Measurements from ENCODE around the gene CNBP. TPM values are rescaled to one million over a fixed set of nuclear protein-coding genes. Genes with fewer than 3 reads are reported as not detected.
A peak's percentile ranks its signal among the peaks of the same experiment; 100 is the strongest.
"Not testable (repeated sequence)": the region's sequence is repeated elsewhere in the genome, so short reads cannot be mapped to it uniquely, and the experiment has no call there.

CNBP gene
- total RNA-seq, 1 experiment from 2014 or later = 379 TPM

DNA sequence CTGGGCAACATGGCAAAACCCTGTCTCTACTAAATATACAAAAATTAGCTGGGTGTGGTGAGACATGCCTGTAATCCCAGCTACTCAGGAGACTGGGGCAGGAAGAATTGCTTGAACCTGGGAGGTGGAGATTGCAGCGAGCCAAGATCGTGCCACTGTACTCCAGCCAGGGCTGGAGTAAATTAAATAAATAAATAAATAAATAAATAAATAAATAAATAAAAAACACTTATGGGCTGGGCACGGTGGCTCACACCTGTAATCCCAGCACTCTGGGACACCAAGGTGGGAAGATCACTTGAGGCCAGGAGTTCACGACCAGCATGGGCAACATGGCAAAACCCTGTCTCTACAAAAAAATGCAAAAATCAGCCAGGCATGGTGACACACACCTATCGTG lies 42.7 kb downstream of the CNBP start:
- DNase-seq (ENCODE audit: low spot score); in situ Hi-C loops (cut with HindIII; ENCODE audit: low sequenced_read_pairs): not testable (repeated sequence)

DNA sequence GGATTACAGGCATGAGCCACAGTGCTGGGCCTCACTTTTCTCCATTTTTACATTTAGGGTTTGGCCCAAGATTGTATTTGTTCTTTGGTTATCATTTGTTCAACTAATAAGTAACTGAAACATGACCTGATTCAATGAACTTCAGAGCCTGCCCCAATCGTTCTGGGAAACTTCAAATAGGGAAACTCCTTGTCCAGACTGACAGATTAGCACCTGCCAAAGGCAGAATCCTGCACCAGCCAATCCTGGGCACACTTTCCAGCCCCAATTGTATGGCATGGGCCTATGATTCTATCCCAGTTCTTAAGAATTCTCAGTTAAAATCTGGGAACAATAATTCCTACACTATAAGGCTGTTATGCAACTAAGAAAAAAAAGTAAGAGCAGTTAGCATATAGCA lies 43.8 kb downstream of the CNBP start:
- in situ Hi-C loops (cut with HindIII; ENCODE audit: low sequenced_read_pairs) = no loop called here
- DNase-seq (ENCODE audit: low spot score) = no peak

- DNase-seq (ENCODE audit: low spot score); in situ Hi-C loops (cut with HindIII; ENCODE audit: low sequenced_read_pairs): not testable (repeated sequence)
Measured at GRCh38 chr3:129136275-129136674, 47.4 kb downstream of the CNBP start.

GRCh38 chr3:129132097-129132866 lies 51.4 kb downstream of the CNBP start:
- in situ Hi-C loops (cut with HindIII; ENCODE audit: low sequenced_read_pairs) = no loop called here
- DNase-seq (ENCODE audit: low spot score) = no peak

GRCh38 chr3:129131465-129132088 lies 52.1 kb downstream of the CNBP start:
- in situ Hi-C loops (cut with HindIII; ENCODE audit: low sequenced_read_pairs) = no loop called here

DNA sequence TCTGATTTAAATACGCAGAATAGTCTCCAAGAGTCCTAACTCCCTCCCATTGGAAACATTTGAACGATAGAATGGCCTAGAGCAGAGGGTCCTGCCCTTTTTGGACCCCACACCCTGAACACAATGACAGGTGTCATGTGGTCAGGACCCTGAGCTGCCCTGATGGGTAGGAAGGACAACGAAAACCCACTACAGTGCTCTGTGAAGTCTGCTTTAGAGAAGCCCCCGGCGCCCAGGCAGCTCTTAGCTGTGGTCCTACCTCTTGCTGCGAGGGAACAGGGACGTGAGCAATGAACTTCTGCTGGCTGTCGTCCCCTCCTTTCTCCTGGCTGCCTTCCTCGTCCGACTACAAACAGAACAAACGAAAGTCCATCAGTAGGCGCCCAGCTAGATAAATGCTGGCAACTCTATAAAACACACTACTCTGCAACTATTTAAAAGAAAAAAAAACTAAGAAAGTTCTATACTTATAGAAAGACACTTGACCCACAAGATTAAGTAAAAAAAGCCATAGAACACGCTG lies 53.3 kb downstream of the CNBP start:
- DNase-seq (ENCODE audit: low spot score) = no peak
- in situ Hi-C loops (cut with HindIII; ENCODE audit: low sequenced_read_pairs) = no loop called here

More at GRCh38 chr3:129131465-129132088, 52.1 kb downstream of the CNBP start:
- DNase-seq (ENCODE audit: low spot score) = no peak

DNA sequence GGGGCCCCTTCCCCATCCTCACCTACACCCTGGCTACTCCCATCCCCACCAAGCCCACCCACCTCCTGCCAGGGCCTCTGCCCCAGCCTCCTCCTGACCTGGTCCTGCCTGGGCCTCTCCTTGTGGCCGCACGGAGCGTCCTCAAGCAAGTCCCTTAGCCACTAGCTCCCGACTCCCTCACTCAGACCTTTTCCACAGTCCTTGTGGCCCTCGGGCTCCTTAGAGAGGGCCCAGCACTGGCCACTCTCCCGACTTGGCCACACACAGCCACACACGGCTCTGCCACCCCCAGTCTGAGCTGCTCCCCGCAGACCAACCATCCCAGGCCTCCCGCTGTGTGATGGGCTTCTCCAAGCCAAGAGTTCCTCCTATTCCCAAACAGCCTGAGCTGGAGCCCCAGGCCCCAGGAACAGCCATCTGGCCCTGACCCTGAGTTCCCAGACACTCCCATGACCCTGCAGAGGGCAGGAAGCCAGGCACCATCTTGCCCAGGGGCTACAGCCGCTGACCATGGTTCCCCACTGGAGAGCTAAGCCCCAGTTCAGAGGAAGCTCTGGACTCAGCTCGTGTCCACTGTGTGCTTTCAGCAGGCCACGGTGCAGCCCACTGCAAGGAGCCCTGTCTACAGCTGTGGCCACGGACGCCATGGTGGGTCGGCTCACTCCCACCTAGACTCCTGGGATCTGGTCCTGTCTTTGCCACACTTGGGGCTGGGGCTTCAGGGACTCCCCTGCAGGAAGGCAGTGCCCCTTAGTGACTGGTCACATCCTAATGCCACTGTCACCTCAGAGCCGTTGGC lies 55.1 kb downstream of the CNBP start:
- DNase-seq (ENCODE audit: low spot score) = no peak
- in situ Hi-C loops (cut with HindIII; ENCODE audit: low sequenced_read_pairs) = no loop called here

DNA sequence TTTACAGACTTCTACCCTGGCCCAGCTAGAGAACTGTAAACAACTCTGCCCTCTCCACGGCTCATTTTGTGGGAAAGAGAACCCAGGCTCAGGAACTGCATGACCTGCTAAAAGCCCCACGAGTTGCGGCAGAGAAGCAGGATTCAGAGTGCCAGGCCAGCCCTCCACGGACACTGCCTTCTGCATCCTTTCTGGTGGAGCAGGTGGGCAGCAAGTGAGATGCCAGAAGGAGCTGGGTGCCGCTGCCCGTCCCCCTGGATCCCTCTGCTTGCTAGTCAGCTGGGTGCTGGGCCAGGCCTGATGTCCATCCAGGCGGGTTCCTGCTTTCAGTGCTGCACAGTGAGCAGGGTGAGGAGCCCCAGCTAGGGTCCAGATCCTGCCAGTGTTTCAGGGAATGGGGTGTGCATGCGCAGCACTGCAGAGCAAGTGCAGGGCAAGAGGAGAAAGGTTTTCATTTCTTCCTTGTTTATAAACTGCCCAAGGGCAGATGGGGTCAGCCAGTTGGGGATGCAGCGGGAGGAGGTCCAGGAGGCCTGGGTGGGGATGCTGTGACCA lies 56.9 kb downstream of the CNBP start:
- DNase-seq (ENCODE audit: low spot score) = no peak
- in situ Hi-C loops (cut with HindIII; ENCODE audit: low sequenced_read_pairs) = no loop called here

- DNase-seq (ENCODE audit: low spot score) = peak; percentile 14
- in situ Hi-C loops (cut with HindIII; ENCODE audit: low sequenced_read_pairs) = no loop called here
Measured at GRCh38 chr3:129123314-129124060, 60.2 kb downstream of the CNBP start.

- in situ Hi-C loops (cut with HindIII; ENCODE audit: low sequenced_read_pairs) = no loop called here
- DNase-seq (ENCODE audit: low spot score) = peak; percentile 39
Measured at GRCh38 chr3:129122412-129123011, 61.2 kb downstream of the CNBP start.

DNA sequence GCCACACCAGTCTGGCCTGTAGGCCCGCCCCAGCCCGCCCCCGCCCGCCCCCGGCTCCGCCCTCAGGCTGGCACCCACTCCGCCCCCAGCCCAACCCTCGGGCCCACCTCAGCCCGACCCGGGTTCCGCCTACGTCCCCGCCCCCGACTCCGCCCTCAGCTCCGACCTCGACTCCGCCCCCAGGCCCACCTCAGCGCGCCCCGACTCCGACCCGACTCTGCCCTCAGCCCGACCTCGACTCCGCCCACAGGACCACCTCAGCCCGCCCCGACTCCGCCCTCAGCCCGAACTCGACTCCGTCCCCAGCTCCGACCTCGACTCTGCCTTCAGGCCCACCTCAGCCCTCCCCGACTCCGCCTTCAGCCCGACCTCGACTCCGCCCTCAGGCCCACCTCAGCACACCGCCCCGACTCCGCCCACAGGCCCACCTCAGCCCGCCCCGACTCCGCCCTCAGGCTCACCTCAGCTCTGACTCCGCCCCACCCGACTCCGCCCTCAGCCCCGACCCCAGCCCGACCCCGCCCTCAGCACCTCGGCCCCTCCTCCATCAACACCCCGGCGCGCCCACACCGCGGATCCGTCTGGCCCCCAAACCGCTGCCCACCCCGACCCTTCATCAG lies 61.8 kb downstream of the CNBP start, which contains the start of gene RAB43:
Gene RAB43, minus strand, starts transcription at position 13 of the 620 bp plus-strand sequence. CDS start 315 bp downstream, outside the sequence.
- in situ Hi-C loops (cut with HindIII; ENCODE audit: low sequenced_read_pairs) = no loop called here
- DNase-seq (ENCODE audit: low spot score) = peak; percentile 88

DNA sequence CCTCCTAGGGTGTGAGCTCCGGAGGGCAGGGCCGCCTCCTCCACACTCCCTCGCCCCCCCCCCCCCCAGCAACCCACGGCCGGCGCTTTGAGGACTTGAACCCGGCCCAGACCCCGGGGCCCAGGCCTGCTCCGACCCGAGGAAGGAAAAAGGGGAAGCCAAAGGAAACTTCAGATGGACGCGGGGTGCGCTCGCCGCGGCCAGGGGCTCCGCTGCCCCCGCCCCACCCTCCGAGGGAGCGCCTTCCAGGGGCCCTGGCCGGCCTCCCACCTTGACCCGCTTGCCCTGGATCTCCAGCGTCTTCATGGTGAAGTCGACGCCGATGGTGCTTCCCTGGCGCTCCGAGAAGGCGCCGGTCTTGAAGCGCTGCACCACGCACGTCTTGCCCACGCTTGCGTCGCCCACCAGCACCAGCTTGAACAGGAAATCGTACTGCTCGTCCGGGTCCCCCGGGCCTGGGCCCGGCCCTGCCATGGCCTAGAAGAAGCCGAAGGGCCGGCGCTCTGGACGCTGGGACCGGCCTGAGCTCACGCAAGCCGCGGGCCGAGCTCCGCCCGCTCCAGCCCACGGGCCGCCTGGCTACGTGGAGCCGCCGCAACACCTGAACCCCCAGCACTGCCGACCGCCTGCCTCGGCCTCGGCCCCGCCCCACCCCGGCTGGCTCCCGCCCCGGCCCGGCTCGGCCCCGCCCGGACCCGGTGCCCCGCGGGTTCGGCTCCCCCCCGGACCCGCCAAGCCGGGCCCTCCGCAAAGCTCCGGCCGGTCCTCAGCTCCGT lies 62.5 kb downstream of the CNBP start:
- DNase-seq (ENCODE audit: low spot score) = no peak
- in situ Hi-C loops (cut with HindIII; ENCODE audit: low sequenced_read_pairs) = no loop called here

- in situ Hi-C loops (cut with HindIII; ENCODE audit: low sequenced_read_pairs) = no loop called here
- DNase-seq (ENCODE audit: low spot score) = peak; percentile 54
Measured at GRCh38 chr3:129120254-129121004, 63.3 kb downstream of the CNBP start.

- in situ Hi-C loops (cut with HindIII; ENCODE audit: low sequenced_read_pairs) = loop anchor here (10.0 kb wide), 1 partner anchor 65 kb away; no protein-coding TSS in a partner anchor
- peak; percentile 83 for DNase-seq (ENCODE audit: low spot score)
Measured at GRCh38 chr3:129119365-129120100, 64.2 kb downstream of the CNBP start.

GRCh38 chr3:129118745-129119144 lies 65.0 kb downstream of the CNBP start:
- in situ Hi-C loops (cut with HindIII; ENCODE audit: low sequenced_read_pairs) = loop anchor here (10.0 kb wide), 1 partner anchor 64 kb away; no protein-coding TSS in a partner anchor
- no peak for DNase-seq (ENCODE audit: low spot score)

All from G401 (cell line).